ENCODE results near the gene KCNQ1. TPM values are rescaled to one million over a fixed set of nuclear protein-coding genes. Genes with fewer than 3 reads are reported as not detected.
A peak's percentile ranks its signal among the peaks of the same experiment; 100 is the strongest.

The KCNQ1 gene
- total and polyA plus RNA-seq, 4 donors, result 15.4 to 41.7 (median 26.2) TPM

DNA sequence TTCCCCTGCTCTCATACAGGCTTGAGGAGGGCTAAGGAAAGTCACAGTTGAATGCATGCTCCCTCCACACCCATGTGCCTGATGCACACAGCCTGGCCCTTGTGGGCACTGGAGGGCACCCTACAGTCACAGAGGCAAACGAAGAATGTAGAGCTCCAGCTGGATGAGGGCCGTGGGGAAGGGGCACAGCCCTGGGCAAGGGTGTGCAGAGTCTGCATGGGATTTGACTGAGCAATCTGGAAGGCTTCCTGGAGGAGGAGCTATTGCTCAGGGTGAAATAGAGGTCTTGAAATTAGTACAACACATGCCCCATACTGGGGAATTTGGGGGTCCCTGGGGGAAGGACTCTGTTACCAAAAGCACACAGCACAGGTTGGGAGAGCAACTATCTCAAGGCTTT lies 64.0 kb downstream of the KCNQ1 start:
- Histone ChIP-seq H3K36me3 (ENCODE audit: control insufficient read depth in 4 of 4, insufficient read depth in 4 of 4, low read length in 4 of 4) (no peaks in the 10 kb centered on the region), H3K27ac (ENCODE audit: low read depth in 1 of 2, low read length in 1 of 2) (no peak overlapping the region), H3K4me1 (ENCODE audit: control insufficient read depth in 5 of 5, insufficient read depth in 5 of 5, low read length in 5 of 5) (peaks cover 0 to 14% (median 0%) of the 10 kb centered on the region in 5 donors), H3K27me3 (ENCODE audit: control insufficient read depth in 3 of 3, insufficient read depth in 3 of 3, low read length in 2 of 3) (peaks cover 0 to 8% (median 0%) of the 10 kb centered on the region in 3 donors), H3K4me3 (no peak overlapping the region), H3K9me3 (ENCODE audit: control insufficient read depth in 4 of 4, insufficient read depth in 3 of 4, low read length in 3 of 4) (no peaks in the 10 kb centered on the region), H3K9ac (ENCODE audit: insufficient read depth in 1 of 2, low read length in 2 of 2) (no peak overlapping the region)
- DNase-seq (no peak), ATAC-seq (ENCODE audit: insufficient read depth, low FRiP score) (no peak)
- TF ChIP-seq, protein P1, sequence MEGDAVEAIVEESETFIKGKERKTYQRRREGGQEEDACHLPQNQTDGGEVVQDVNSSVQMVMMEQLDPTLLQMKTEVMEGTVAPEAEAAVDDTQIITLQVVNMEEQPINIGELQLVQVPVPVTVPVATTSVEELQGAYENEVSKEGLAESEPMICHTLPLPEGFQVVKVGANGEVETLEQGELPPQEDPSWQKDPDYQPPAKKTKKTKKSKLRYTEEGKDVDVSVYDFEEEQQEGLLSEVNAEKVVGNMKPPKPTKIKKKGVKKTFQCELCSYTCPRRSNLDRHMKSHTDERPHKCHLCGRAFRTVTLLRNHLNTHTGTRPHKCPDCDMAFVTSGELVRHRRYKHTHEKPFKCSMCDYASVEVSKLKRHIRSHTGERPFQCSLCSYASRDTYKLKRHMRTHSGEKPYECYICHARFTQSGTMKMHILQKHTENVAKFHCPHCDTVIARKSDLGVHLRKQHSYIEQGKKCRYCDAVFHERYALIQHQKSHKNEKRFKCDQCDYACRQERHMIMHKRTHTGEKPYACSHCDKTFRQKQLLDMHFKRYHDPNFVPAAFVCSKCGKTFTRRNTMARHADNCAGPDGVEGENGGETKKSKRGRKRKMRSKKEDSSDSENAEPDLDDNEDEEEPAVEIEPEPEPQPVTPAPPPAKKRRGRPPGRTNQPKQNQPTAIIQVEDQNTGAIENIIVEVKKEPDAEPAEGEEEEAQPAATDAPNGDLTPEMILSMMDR (IDR thresholded peaks at IDR 0.05; ENCODE audit: control extremely low read depth, extremely low read depth), result no peak
- WGBS, 2 donors, result 84 to 89% methylated on average over 2 of the region's 2 CpGs

- peak; percentile 40 to 68 (median 52) for DNase-seq
- peaks cover 0 to 14% (median 0%) of the 10 kb centered on the region in 5 donors for H3K4me1 ChIP-seq (ENCODE audit: control insufficient read depth in 5 of 5, insufficient read depth in 5 of 5, low read length in 5 of 5)
- ATAC-seq (ENCODE audit: insufficient read depth, low FRiP score), result no peak
- H3K9ac ChIP-seq (ENCODE audit: insufficient read depth in 1 of 2, low read length in 2 of 2), result no peak overlapping the region
- H3K4me3 ChIP-seq, result no peak overlapping the region
- peaks cover 0 to 8% (median 0%) of the 10 kb centered on the region in 3 donors for H3K27me3 ChIP-seq (ENCODE audit: control insufficient read depth in 3 of 3, insufficient read depth in 3 of 3, low read length in 2 of 3)
- TF ChIP-seq, protein P1 (IDR thresholded peaks at IDR 0.05; ENCODE audit: control extremely low read depth, extremely low read depth), result no peak
- no peaks in the 10 kb centered on the region for H3K36me3 ChIP-seq (ENCODE audit: control insufficient read depth in 4 of 4, insufficient read depth in 4 of 4, low read length in 4 of 4)
- 48 to 65% methylated on average over 15 to 16 of the region's 16 CpGs for WGBS, 2 donors
- H3K27ac ChIP-seq (ENCODE audit: low read depth in 1 of 2, low read length in 1 of 2), result peak overlapping the region in 1 of 2 donors; percentile 38
- no peaks in the 10 kb centered on the region for H3K9me3 ChIP-seq (ENCODE audit: control insufficient read depth in 4 of 4, insufficient read depth in 3 of 4, low read length in 3 of 4)
These were observed 64.7 kb downstream of the KCNQ1 start for GRCh38 chr11:2509481-2510001.

DNA sequence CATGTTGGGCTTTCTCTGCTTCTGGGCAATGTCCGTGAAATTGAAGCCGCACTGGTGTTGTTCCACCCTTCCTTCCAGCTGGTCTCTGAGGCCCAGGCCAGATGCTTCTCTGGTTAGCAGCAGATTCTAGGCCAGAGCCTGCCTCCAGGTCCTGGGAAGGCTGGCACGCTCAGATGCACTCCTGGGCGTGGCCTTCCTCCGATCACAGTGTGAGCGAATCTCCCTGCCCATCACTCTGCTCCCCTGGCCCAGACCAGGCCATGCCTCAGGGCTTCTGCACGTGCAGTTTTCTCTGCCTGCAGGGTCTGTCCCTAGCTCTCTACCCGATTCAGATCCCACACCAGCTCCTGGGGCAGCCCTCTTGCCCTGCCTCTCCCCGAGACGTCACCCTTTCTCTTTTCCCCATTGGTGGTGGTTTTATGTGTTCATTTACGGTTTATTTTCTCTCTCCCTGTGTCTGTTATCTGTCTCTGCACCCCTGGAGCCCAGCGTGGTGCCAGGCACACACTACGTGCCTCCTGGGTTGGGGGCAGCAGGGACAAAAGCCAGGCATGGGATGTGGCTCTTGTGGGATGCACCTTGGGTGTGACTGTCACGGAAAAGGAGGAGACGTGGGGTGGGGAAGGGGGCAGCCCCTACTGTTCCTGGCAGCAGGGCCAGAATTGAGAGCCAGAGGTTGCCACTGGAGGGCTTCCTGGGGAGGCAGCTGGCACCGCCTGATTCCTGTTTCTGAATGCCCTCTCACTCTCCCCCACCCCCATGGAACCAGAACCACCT lies 66.0 kb downstream of the KCNQ1 start:
- TF ChIP-seq, protein P1 (IDR thresholded peaks at IDR 0.05; ENCODE audit: control extremely low read depth, extremely low read depth), result no peak
- Histone ChIP-seq H3K9ac (ENCODE audit: insufficient read depth in 1 of 2, low read length in 2 of 2) (no peak overlapping the region), H3K4me1 (ENCODE audit: control insufficient read depth in 5 of 5, insufficient read depth in 5 of 5, low read length in 5 of 5) (peaks cover 0 to 14% (median 0%) of the 10 kb centered on the region in 5 donors), H3K27ac (ENCODE audit: low read depth in 1 of 2, low read length in 1 of 2) (no peak overlapping the region), H3K27me3 (ENCODE audit: control insufficient read depth in 3 of 3, insufficient read depth in 3 of 3, low read length in 2 of 3) (peaks cover 0 to 8% (median 0%) of the 10 kb centered on the region in 3 donors), H3K9me3 (ENCODE audit: control insufficient read depth in 4 of 4, insufficient read depth in 3 of 4, low read length in 3 of 4) (no peaks in the 10 kb centered on the region), H3K4me3 (no peak overlapping the region), H3K36me3 (ENCODE audit: control insufficient read depth in 4 of 4, insufficient read depth in 4 of 4, low read length in 4 of 4) (no peaks in the 10 kb centered on the region)
- WGBS, 2 donors, result 66 to 75% methylated on average over 16 of the region's 16 CpGs
- DNase-seq, result no peak
- no peak for ATAC-seq (ENCODE audit: insufficient read depth, low FRiP score)
